ENCODE data around the gene SEC63.
"Not testable (repeated sequence)": the region's sequence is repeated elsewhere in the genome, so short reads cannot be mapped to it uniquely, and the experiment has no call there.

SEC63 gene

GRCh38 chr6:107971181-107971580 is 13.2 kb upstream of the SEC63 start:
- no peak for DNase-seq

- DNase-seq, result no peak
Observed at GRCh38 chr6:107970255-107970654, 12.2 kb upstream of the SEC63 start.

GRCh38 chr6:107968081-107968480 is 10.1 kb upstream of the SEC63 start:
- no peak for DNase-seq

- DNase-seq, result no peak
Observed at GRCh38 chr6:107965746-107966145, 7.7 kb upstream of the SEC63 start.

GRCh38 chr6:107962723-107963122 is 4.7 kb upstream of the SEC63 start:
- no peak for DNase-seq

- no peak for DNase-seq
Observed at GRCh38 chr6:107959392-107959791, 1.4 kb upstream of the SEC63 start.

GRCh38 chr6:107958689-107959362 is 818 bp upstream of the SEC63 start:
- not testable (repeated sequence) for DNase-seq

- peak; percentile 74 for DNase-seq
Observed at GRCh38 chr6:107957308-107957908, 600 bp downstream of the SEC63 start.

GRCh38 chr6:107956586-107957307 is 1.3 kb downstream of the SEC63 start:
- no peak for DNase-seq

- DNase-seq, result no peak
Observed at GRCh38 chr6:107956181-107956580, 1.8 kb downstream of the SEC63 start.

GRCh38 chr6:107953858-107954414 is 4.1 kb downstream of the SEC63 start:
- not testable (repeated sequence) for DNase-seq

GRCh38 chr6:107943626-107944439 is 14.2 kb downstream of the SEC63 start:
- DNase-seq, result no peak

GRCh38 chr6:107942142-107942541 is 15.9 kb downstream of the SEC63 start:
- DNase-seq, result no peak

GRCh38 chr6:107941627-107942026 is 16.4 kb downstream of the SEC63 start:
- DNase-seq, result no peak

- no peak for DNase-seq
Observed at GRCh38 chr6:107941199-107941598, 16.8 kb downstream of the SEC63 start.

- not testable (repeated sequence) for DNase-seq
Observed at GRCh38 chr6:107936910-107937292, 21.1 kb downstream of the SEC63 start.

- no peak for DNase-seq
Observed at GRCh38 chr6:107936162-107936909, 21.7 kb downstream of the SEC63 start.

- DNase-seq, result not testable (repeated sequence)
Observed at GRCh38 chr6:107934229-107934628, 23.8 kb downstream of the SEC63 start.

GRCh38 chr6:107932580-107932979 is 25.4 kb downstream of the SEC63 start:
- DNase-seq, result no peak

- no peak for DNase-seq
Observed at GRCh38 chr6:107931894-107932293, 26.1 kb downstream of the SEC63 start.

GRCh38 chr6:107928984-107929383 is 29.0 kb downstream of the SEC63 start:
- DNase-seq, result no peak

Measured in activated CD4-positive, alpha-beta T cell treated with anti-CD3 and anti-CD28 coated beads for 48 hours (primary cell).